GM21825 (cell line): Measurements from ENCODE around the gene ANKRA2.

Experiments used
- ATAC-seq: cut with Tn5 transposase; IDR thresholded peaks from one replicate; pipeline ENCODE4 v1.9.1; 2021; ENCODE audit warnings: mild to moderate bottlenecking, moderate library complexity; ENCODE audit not compliant: unreplicated experiment

Gene ANKRA2

GRCh38 chr5:73565139-73565968, at the start of gene ANKRA2, which contains the start of gene UTP15:
Gene ANKRA2 (minus strand): TSS chr5:73565639. CDS start chr5:73562881, 2,758 bp downstream.
Gene UTP15 (plus strand): TSS chr5:73565743. CDS start chr5:73567345, 1,602 bp downstream.
- ATAC-seq: peak; percentile 94

- no peak for ATAC-seq
Measured at GRCh38 chr5:73615085-73615484, 49.6 kb upstream of the ANKRA2 start.

GRCh38 chr5:73612799-73613198, 47.4 kb upstream of the ANKRA2 start:
- ATAC-seq: no peak

GRCh38 chr5:73607228-73607627, 41.8 kb upstream of the ANKRA2 start:
- ATAC-seq: no peak

GRCh38 chr5:73606206-73606753, 40.8 kb upstream of the ANKRA2 start:
- no peak for ATAC-seq

- ATAC-seq: no peak
Measured at GRCh38 chr5:73605223-73606087, 40.0 kb upstream of the ANKRA2 start.

- no peak for ATAC-seq
Measured at GRCh38 chr5:73603998-73604397, 38.6 kb upstream of the ANKRA2 start.

GRCh38 chr5:73599380-73599779, 33.9 kb upstream of the ANKRA2 start:
- ATAC-seq: no peak

- no peak for ATAC-seq
Measured at GRCh38 chr5:73596705-73597328, 31.4 kb upstream of the ANKRA2 start.

GRCh38 chr5:73592551-73592950, 27.1 kb upstream of the ANKRA2 start:
- ATAC-seq: no peak

GRCh38 chr5:73591698-73592501, 26.5 kb upstream of the ANKRA2 start:
- ATAC-seq: no peak

GRCh38 chr5:73591102-73591695, 25.8 kb upstream of the ANKRA2 start:
- ATAC-seq: no peak

GRCh38 chr5:73587923-73588322, 22.5 kb upstream of the ANKRA2 start:
- ATAC-seq: peak; percentile 84

GRCh38 chr5:73582285-73583145, 17.1 kb upstream of the ANKRA2 start:
- ATAC-seq: no peak

GRCh38 chr5:73565969-73566547, 619 bp upstream of the ANKRA2 start:
- ATAC-seq: no peak

GRCh38 chr5:73564675-73565074, 764 bp downstream of the ANKRA2 start:
- ATAC-seq: peak; percentile 2

GRCh38 chr5:73564018-73564417, 1.4 kb downstream of the ANKRA2 start:
- no peak for ATAC-seq

- ATAC-seq: no peak
Measured at GRCh38 chr5:73558950-73559349, 6.5 kb downstream of the ANKRA2 start.
